HEK293T (cell line): ENCODE measurements around the gene ACTN4.

ENCODE experiments used
- BHLHE40 ChIP-seq: fragments of 450-650 bp; IDR thresholded peaks from 2 replicates; pipeline ENCODE4 v1.6.1; 2016; ENCODE audit warnings: mild to moderate bottlenecking, moderate library complexity, borderline replicate concordance
- CTBP1 ChIP-seq: fragments of 450-650 bp; IDR thresholded peaks from 2 replicates; pipeline ENCODE4 v1.6.1; 2016; ENCODE audit warnings: borderline replicate concordance
- ELF4 ChIP-seq: fragments of 450-650 bp; IDR thresholded peaks from 2 replicates; pipeline ENCODE4 v1.6.1; 2017; ENCODE audit warnings: antibody characterized with exemption
- FOXA1 ChIP-seq: fragments of 450-650 bp; IDR thresholded peaks from 2 replicates; pipeline ENCODE4 v1.6.1; 2016; ENCODE audit warnings: mild to moderate bottlenecking
- FOXK2 ChIP-seq: fragments of 450-650 bp; IDR thresholded peaks from 2 replicates; pipeline ENCODE4 v1.6.1; 2016; ENCODE audit warnings: mild to moderate bottlenecking
- LEF1 ChIP-seq: fragments of 450-650 bp; IDR thresholded peaks from 2 replicates; pipeline ENCODE4 v1.6.1; 2017; ENCODE audit warnings: mild to moderate bottlenecking, borderline replicate concordance
- NFRKB ChIP-seq: fragments of 450-650 bp; IDR thresholded peaks from 2 replicates; pipeline ENCODE4 v1.6.1; 2016; ENCODE audit warnings: mild to moderate bottlenecking, moderate library complexity
- PKNOX1 ChIP-seq: fragments of 450-650 bp; IDR thresholded peaks from 2 replicates; pipeline ENCODE4 v1.6.1; 2016
- SP1 ChIP-seq: fragments of 450-650 bp; IDR thresholded peaks from 2 replicates; pipeline ENCODE4 v1.6.1; 2017
- TARDBP ChIP-seq: fragments of 450-650 bp; IDR thresholded peaks from 2 replicates; pipeline ENCODE4 v1.6.1; 2016
- ZNF384 ChIP-seq: fragments of 450-650 bp; IDR thresholded peaks from 2 replicates; pipeline ENCODE4 v1.6.1; 2016

DNA sequence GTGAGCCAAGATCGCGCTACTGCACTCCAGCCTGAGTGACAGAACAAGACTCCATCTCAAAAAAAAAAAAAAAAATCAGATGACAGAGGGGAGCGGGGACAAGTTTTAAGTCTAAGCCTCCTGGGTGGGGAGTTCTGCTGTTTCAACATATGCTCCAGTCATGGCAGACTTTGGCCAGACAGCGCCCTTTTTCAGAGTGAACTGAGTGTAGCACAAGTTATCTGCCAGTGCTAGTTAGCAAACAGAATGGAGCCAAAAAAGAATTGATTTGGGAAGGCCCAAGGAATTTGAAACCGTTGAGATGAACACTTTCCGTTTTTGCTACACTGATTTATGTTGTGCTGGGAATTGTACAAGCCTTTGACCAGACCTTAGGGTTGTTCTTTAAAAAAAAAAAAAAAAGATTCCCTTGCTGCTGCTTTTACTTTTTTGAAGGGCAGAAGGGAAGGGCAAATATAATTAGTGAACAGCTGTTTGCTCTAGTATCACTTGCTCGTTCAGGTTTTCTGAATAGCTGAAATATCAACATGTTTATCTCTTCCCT is 5.7 kb downstream of the ACTN4 start:
- TF ChIP-seq SP1 (no peak), PKNOX1 (no peak), FOXK2 (no peak), ELF4 (no peak), BHLHE40 (no peak), NFRKB (no peak), FOXA1 (no peak), TARDBP (no peak), CTBP1 (no peak), ZNF384 (no peak), LEF1 (no peak)
